Endothelial cell of umbilical vein (primary cell): ENCODE results near the gene BCL2L14. TPM values are rescaled to one million over a fixed set of nuclear protein-coding genes. Genes with fewer than 3 reads are reported as not detected.

Experiments
- BruUV-seq: library from RNA; stranded (reverse); fragments of 400-500 nt; replicated peaks from 2 replicates; lab custom pipeline; 2021; lab: Mats Ljungman, UMichigan
- CTCF ChIA-PET: fragments of 300-600, 350-600 bp; sonication (Branson Sonifier 250); formaldehyde crosslinking; loops from one replicate; lab custom pipeline; 2021; ENCODE audit warnings: antibody characterized with exemption, inconsistent platforms; lab: Charles Lee
- POLR2A ChIA-PET: fragments of 300-600, 350-600 bp; sonication (Branson Sonifier 250); formaldehyde crosslinking; loops from one replicate; lab custom pipeline; 2021; ENCODE audit warnings: antibody characterized with exemption, inconsistent platforms; lab: Charles Lee
- DNase-seq: peaks from one replicate; pipeline ENCODE4 v3.0.0-alpha.2; 2011; ENCODE audit warnings: low read depth, low spot score
- FAIRE-seq: peaks from 2 replicates; lab custom pipeline; 2011; peaks lifted over from hg19 to GRCh38; lab: Jason Lieb, UNC
- H2AFZ ChIP-seq: 2 replicates; pipeline ENCODE4 v1.6.0; 2012; ENCODE audit warnings: low read depth, low read length, control low read depth, inconsistent platforms
- H3K27ac ChIP-seq: 2 replicates; pipeline ENCODE4 v1.5.1; 2011; ENCODE audit warnings: low read depth, mild to moderate bottlenecking, control low read depth, low read length, moderate library complexity; ENCODE audit not compliant: insufficient read depth
- H3K27me3 ChIP-seq, 2 experiments: 2 replicates each; pipeline versions ENCODE4 v1.6.0 to v1.6.1; 2011; ENCODE audit warnings: low read length in 2 of 2, mixed read lengths in 1 of 2; ENCODE audit not compliant: control insufficient read depth in 2 of 2, insufficient read depth in 2 of 2
- H3K36me3 ChIP-seq, 2 experiments: 2 replicates in 1 of 2; 3 replicates in 1 of 2; pipeline ENCODE4 v1.5.1; 2011; ENCODE audit warnings: low read length in 2 of 2, mild to moderate bottlenecking in 1 of 2, moderate library complexity in 1 of 2; ENCODE audit not compliant: control insufficient read depth in 2 of 2, insufficient read depth in 2 of 2; ENCODE audit errors: extremely low read depth in 1 of 2
- H3K4me1 ChIP-seq: 3 replicates; pipeline ENCODE4 v1.5.1; 2011; ENCODE audit warnings: mild to moderate bottlenecking, low read length; ENCODE audit not compliant: control insufficient read depth, insufficient read depth; ENCODE audit errors: extremely low read depth
- H3K4me2 ChIP-seq: 2 replicates; pipeline ENCODE4 v1.6.1; 2011; ENCODE audit warnings: low read length, control low read depth, mixed read lengths; ENCODE audit not compliant: insufficient read depth
- H3K4me3 ChIP-seq, 3 experiments: fragments of 200-600 bp in 1 of 3; sonication (generic), shearing (Covaris generic) in 1 of 3; replicated peaks in 1 of 3; 2 replicates each; pipeline ENCODE4 v1.5.1; 2011 to 2016; ENCODE audit warnings: control low read depth in 3 of 3, low read length in 3 of 3, mild to moderate bottlenecking in 2 of 3, inconsistent platforms in 1 of 3, low read depth in 1 of 3, moderate library complexity in 1 of 3; ENCODE audit not compliant: insufficient read depth in 1 of 3
- H3K79me2 ChIP-seq: 2 replicates; pipeline ENCODE4 v1.6.0; 2012; ENCODE audit warnings: low read length, inconsistent platforms; ENCODE audit not compliant: control insufficient read depth, insufficient read depth
- H3K9ac ChIP-seq: replicated peaks from 2 replicates; pipeline ENCODE3; 2011; ENCODE audit warnings: low read length, control low read depth; ENCODE audit not compliant: insufficient read depth; ENCODE audit errors: extremely low read depth
- H3K9me1 ChIP-seq: replicated peaks from 3 replicates; pipeline ENCODE4 v1.6.0; 2011; ENCODE audit warnings: mild to moderate bottlenecking, low read length; ENCODE audit not compliant: control insufficient read depth, insufficient read depth; ENCODE audit errors: extremely low read depth
- H3K9me3 ChIP-seq: replicated peaks from 2 replicates; pipeline ENCODE4 v1.5.1; 2012; ENCODE audit warnings: low read length, inconsistent platforms; ENCODE audit not compliant: control insufficient read depth, insufficient read depth
- H4K20me1 ChIP-seq: replicated peaks from 2 replicates; pipeline ENCODE3; 2011; ENCODE audit warnings: mild to moderate bottlenecking, low read length; ENCODE audit not compliant: control insufficient read depth, insufficient read depth; ENCODE audit errors: extremely low read depth
- EZH2 ChIP-seq: IDR thresholded peaks from 2 replicates; pipeline ENCODE4 v1.6.1; 2012; ENCODE audit warnings: borderline replicate concordance, low read depth, mild to moderate bottlenecking, moderate library complexity, low read length, inconsistent platforms; ENCODE audit not compliant: severe bottlenecking
- MYC ChIP-seq: IDR thresholded peaks from one replicate; pipeline ENCODE4 v1.6.1; 2011; ENCODE audit warnings: mild to moderate bottlenecking, low read depth, low read length
- POLR2A ChIP-seq: IDR thresholded peaks from 2 replicates; pipeline ENCODE4 v1.6.1; 2012; ENCODE audit warnings: low read depth, mild to moderate bottlenecking, control low read depth, low read length
- POLR2AphosphoS5 ChIP-seq: IDR thresholded peaks from 2 replicates; pipeline ENCODE4 v1.6.1; 2012; ENCODE audit warnings: low read depth, mild to moderate bottlenecking, control low read depth, low read length, moderate library complexity; ENCODE audit not compliant: insufficient read depth
- dilution Hi-C: fragments of 300-500 bp; cut with MboI; formaldehyde crosslinking; loops from one replicate; pipeline ENCODE4 v1.15.0; 2019; ENCODE audit warnings: low sequenced_read_pairs; ENCODE audit not compliant: extremely low pct_ligation_motif_present
- intact Hi-C: fragments of 100-400 bp; cut with micrococcal nuclease; formaldehyde crosslinking; loops from one replicate; pipeline ENCODE4 v1.10.0; 2022
- polyA plus RNA-seq, 4 experiments: library from polyadenylated mRNA; depleted of rRNA in 3 of 4; stranded (reverse) in 3 of 4; unstranded in 1 of 4; fragments of >200 nt; gene quantifications; 2 replicates each; pipeline versions ENCODE4 v1.2.1 to v1.2.3, GENCODE V29; 2011 to 2012; ENCODE audit warnings: missing spikeins in 1 of 4
- total RNA-seq: library from RNA; stranded (reverse); gene quantifications from 2 replicates; pipeline ENCODE4 v1.2.3, GENCODE V29; 2021
- TF ChIP-seq, protein P1 (sequence below), 2 donors: IDR thresholded peaks; 1 replicate in 1 of 2; 2 replicates in 1 of 2; pipeline ENCODE4 v1.5.1; 2011; ENCODE audit warnings: low read length in 2 of 2, mild to moderate bottlenecking in 2 of 2, moderate library complexity in 2 of 2, control low read depth in 1 of 2, inconsistent platforms in 1 of 2, low read depth in 1 of 2; ENCODE audit not compliant: insufficient read depth in 1 of 2; ENCODE audit errors: extremely low read depth in 1 of 2

BCL2L14 gene
- total and polyA plus RNA-seq, 2 donors (not counting 3 experiments of a cell fraction or from before 2014, with no cell fraction given), result not detected

- Histone ChIP-seq H3K9me3 (no peaks in the 10 kb centered on the region), H3K4me3 (no peak overlapping the region), H3K79me2 (no peaks in the 10 kb centered on the region), H2AFZ (no peak overlapping the region), H3K9me1 (no peaks in the 10 kb centered on the region), H3K36me3 (no peaks in the 10 kb centered on the region), H3K4me2 (no peak overlapping the region), H3K27me3 (peaks cover 4 to 6% of the 10 kb centered on the region in 2 experiments), H3K9ac (no peak overlapping the region), H4K20me1 (no peaks in the 10 kb centered on the region), H3K27ac (no peak overlapping the region), H3K4me1 (no peaks in the 10 kb centered on the region)
- intact Hi-C loops, result no loop called here
- DNase-seq (no peak), FAIRE-seq (no peak)
- ChIA-PET POLR2A (no interaction called here), CTCF (interaction anchor here (4.9 kb wide), 1 partner anchor 287 kb away, joined by 80 read pairs; no protein-coding TSS in a partner anchor)
- dilution Hi-C loops, result loop anchor here (25.0 kb wide), 1 partner anchor 453 kb away; no protein-coding TSS in a partner anchor
- TF ChIP-seq POLR2AphosphoS5 (no peak), MYC (no peak), POLR2A (no peak), EZH2 (no peak)
- TF ChIP-seq, protein P1, sequence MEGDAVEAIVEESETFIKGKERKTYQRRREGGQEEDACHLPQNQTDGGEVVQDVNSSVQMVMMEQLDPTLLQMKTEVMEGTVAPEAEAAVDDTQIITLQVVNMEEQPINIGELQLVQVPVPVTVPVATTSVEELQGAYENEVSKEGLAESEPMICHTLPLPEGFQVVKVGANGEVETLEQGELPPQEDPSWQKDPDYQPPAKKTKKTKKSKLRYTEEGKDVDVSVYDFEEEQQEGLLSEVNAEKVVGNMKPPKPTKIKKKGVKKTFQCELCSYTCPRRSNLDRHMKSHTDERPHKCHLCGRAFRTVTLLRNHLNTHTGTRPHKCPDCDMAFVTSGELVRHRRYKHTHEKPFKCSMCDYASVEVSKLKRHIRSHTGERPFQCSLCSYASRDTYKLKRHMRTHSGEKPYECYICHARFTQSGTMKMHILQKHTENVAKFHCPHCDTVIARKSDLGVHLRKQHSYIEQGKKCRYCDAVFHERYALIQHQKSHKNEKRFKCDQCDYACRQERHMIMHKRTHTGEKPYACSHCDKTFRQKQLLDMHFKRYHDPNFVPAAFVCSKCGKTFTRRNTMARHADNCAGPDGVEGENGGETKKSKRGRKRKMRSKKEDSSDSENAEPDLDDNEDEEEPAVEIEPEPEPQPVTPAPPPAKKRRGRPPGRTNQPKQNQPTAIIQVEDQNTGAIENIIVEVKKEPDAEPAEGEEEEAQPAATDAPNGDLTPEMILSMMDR (IDR thresholded peaks at IDR 0.05; ENCODE audit: extremely low read depth in 1 of 2, insufficient read depth in 1 of 2, low read depth in 1 of 2, low read length in 2 of 2), result no peak
- BruUV-seq, result no TSS peak
Measured at GRCh38 chr12:12039897-12040296, 30.8 kb upstream of the BCL2L14 start.

DNA sequence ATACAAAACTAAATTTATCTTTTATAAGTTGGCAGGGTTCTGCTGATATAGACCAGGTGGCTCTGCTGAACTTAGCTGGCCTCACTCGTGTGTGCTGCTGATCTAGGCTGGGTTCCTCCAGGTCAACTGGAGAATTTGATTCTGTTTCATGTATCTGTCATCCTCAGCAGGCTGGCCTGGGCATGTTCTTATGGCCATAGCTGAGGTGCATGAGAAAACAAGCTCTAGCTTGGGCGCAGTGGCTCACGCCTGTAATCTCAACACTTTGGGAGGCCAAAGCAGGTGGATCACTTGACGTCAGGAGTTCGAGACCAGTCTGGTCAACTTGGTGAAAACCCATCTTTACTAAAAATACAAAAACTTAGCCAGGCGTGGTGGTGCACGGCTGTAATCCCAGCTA is 24.3 kb upstream of the BCL2L14 start:
- H4K20me1 ChIP-seq, result no peaks in the 10 kb centered on the region
- dilution Hi-C loops, result loop anchor here (25.0 kb wide), 1 partner anchor 459 kb away; no protein-coding TSS in a partner anchor
- H3K36me3 ChIP-seq, result no peaks in the 10 kb centered on the region
- H3K9me3 ChIP-seq, result no peaks in the 10 kb centered on the region
- CTCF ChIA-PET, result no interaction called here
- FAIRE-seq, result no peak
- no peak for DNase-seq
- no peak overlapping the region for H3K4me3 ChIP-seq
- no peak overlapping the region for H2AFZ ChIP-seq
- no peak overlapping the region for H3K9ac ChIP-seq
- peaks cover 5 to 17% of the 10 kb centered on the region in 2 experiments for H3K27me3 ChIP-seq
- POLR2A ChIA-PET, result no interaction called here
- H3K4me2 ChIP-seq, result no peak overlapping the region
- TF ChIP-seq MYC, result no peak
- TF ChIP-seq, protein P1 (IDR thresholded peaks at IDR 0.05; ENCODE audit: extremely low read depth in 1 of 2, insufficient read depth in 1 of 2, low read depth in 1 of 2, low read length in 2 of 2), result no peak
- BruUV-seq, result no TSS peak
- H3K9me1 ChIP-seq, result no peaks in the 10 kb centered on the region
- intact Hi-C loops, result no loop called here
- no peak overlapping the region for H3K27ac ChIP-seq
- no peaks in the 10 kb centered on the region for H3K79me2 ChIP-seq
- H3K4me1 ChIP-seq, result peaks cover 4% of the 10 kb centered on the region
